Activated naive CD4-positive, alpha-beta T cell treated with Interleukin-2 at 50 U/mL for 16 hours (primary cell): ENCODE results near the gene LSM3.

Experiments
- DNase-seq: peaks from one replicate; pipeline ENCODE4 v3.0.0-alpha.2; 2020

The LSM3 gene

GRCh38 chr3:14242490-14243311, 64.1 kb downstream of the LSM3 start:
- no peak for DNase-seq

GRCh38 chr3:14243782-14244181, 65.2 kb downstream of the LSM3 start:
- DNase-seq: no peak

GRCh38 chr3:14244521-14245247, 66.1 kb downstream of the LSM3 start:
- DNase-seq: no peak

- no peak for DNase-seq
Observed at GRCh38 chr3:14245248-14245639, 66.6 kb downstream of the LSM3 start.

GRCh38 chr3:14245822-14246221, 67.2 kb downstream of the LSM3 start:
- DNase-seq: no peak

- no peak for DNase-seq
Observed at GRCh38 chr3:14246414-14246813, 67.8 kb downstream of the LSM3 start.

GRCh38 chr3:14248477-14248848, 69.8 kb downstream of the LSM3 start:
- DNase-seq: no peak

- no peak for DNase-seq
Observed at GRCh38 chr3:14248849-14249523, 70.4 kb downstream of the LSM3 start.
